OCI-LY7 (cell line): ENCODE results near the gene SPOP. TPM values are rescaled to one million over a fixed set of nuclear protein-coding genes. Genes with fewer than 3 reads are reported as not detected.

ENCODE experiments used
- BruUV-seq: library from RNA; stranded (reverse); fragments of 400-500 nt; replicated peaks from 2 replicates; lab custom pipeline; 2021; lab: Mats Ljungman, UMichigan
- CTCF ChIA-PET: fragments of 300-600 bp; sonication (Branson Sonifier 250); formaldehyde crosslinking; loops from one replicate; lab custom pipeline; 2022; ENCODE audit warnings: antibody characterized with exemption; ENCODE audit not compliant: unreplicated experiment; lab: Charles Lee
- POLR2A ChIA-PET: fragments of 300-600 bp; sonication (Branson Sonifier 250); formaldehyde crosslinking; loops from one replicate; lab custom pipeline; 2022; ENCODE audit warnings: antibody characterized with exemption; lab: Charles Lee
- DNase-seq: peaks from one replicate; pipeline ENCODE4 v3.0.0-alpha.2; 2015; ENCODE audit warnings: low spot score
- H2AFZ ChIP-seq: fragments of 200-600 bp; sonication (generic), shearing (Covaris generic); 2 replicates; pipeline ENCODE4 v1.6.1; 2014; ENCODE audit warnings: mild to moderate bottlenecking, antibody characterized with exemption, low read length, moderate library complexity
- H3K27ac ChIP-seq: fragments of 200-600 bp; sonication (generic); 2 replicates; pipeline ENCODE4 v1.5.1; 2014; ENCODE audit warnings: mixed run types, low read depth, mild to moderate bottlenecking, moderate library complexity, low read length, inconsistent platforms; ENCODE audit not compliant: poor library complexity, severe bottlenecking
- H3K36me3 ChIP-seq: fragments of 200-600 bp; sonication (generic); 2 replicates; pipeline ENCODE4 v1.6.1; 2014; ENCODE audit warnings: mild to moderate bottlenecking, antibody characterized with exemption, low read length, moderate library complexity, mixed read lengths; ENCODE audit not compliant: insufficient read depth
- H3K4me1 ChIP-seq: fragments of 200-600 bp; sonication (generic); 2 replicates; pipeline ENCODE4 v1.5.1; 2014; ENCODE audit warnings: mild to moderate bottlenecking, low read length; ENCODE audit not compliant: insufficient read depth, poor library complexity, severe bottlenecking
- H3K4me2 ChIP-seq: fragments of 200-600 bp; sonication (generic); 2 replicates; pipeline ENCODE4 v1.6.1; 2014; ENCODE audit warnings: mild to moderate bottlenecking, low read length
- H3K4me3 ChIP-seq: fragments of 200-600 bp; sonication (generic); 2 replicates; pipeline ENCODE4 v1.5.1; 2014; ENCODE audit warnings: mild to moderate bottlenecking, low read depth, low read length; ENCODE audit not compliant: poor library complexity, severe bottlenecking
- H3K79me2 ChIP-seq: fragments of 200-600 bp; sonication (generic); 2 replicates; pipeline ENCODE4 v1.6.1; 2016; ENCODE audit warnings: low read depth, mild to moderate bottlenecking, low read length, moderate library complexity, mixed read lengths; ENCODE audit not compliant: insufficient read depth
- H3K9me2 ChIP-seq: fragments of 200-600 bp; sonication (generic); 2 replicates; pipeline ENCODE4 v1.6.1; 2016; ENCODE audit warnings: mild to moderate bottlenecking, low read length, mixed read lengths; ENCODE audit not compliant: insufficient read depth
- H3K9me3 ChIP-seq: fragments of 200-600 bp; sonication (generic); 2 replicates; pipeline ENCODE4 v1.6.1; 2014; ENCODE audit warnings: mild to moderate bottlenecking, mixed run types, low read length, mixed read lengths
- H4K20me1 ChIP-seq: fragments of 200-600 bp; sonication (generic); 2 replicates; pipeline ENCODE4 v1.6.1; 2014; ENCODE audit warnings: mild to moderate bottlenecking, antibody characterized with exemption, low read length, moderate library complexity, mixed read lengths; ENCODE audit not compliant: insufficient read depth
- EZH2phosphoT487 ChIP-seq: fragments of 200-600 bp; sonication (generic); IDR thresholded peaks from 2 replicates; pipeline ENCODE4 v1.6.1; 2018; ENCODE audit warnings: low read depth, borderline replicate concordance, mild to moderate bottlenecking, mixed run types, antibody characterized with exemption, low read length, moderate library complexity, mixed read lengths
- intact Hi-C: fragments of 100-400 bp; cut with micrococcal nuclease; formaldehyde crosslinking; loops from one replicate; pipeline ENCODE4 v1.10.0; 2022; ENCODE audit not compliant: unreplicated experiment
- total RNA-seq, 2 experiments: library from RNA; depleted of rRNA in 1 of 2; stranded (reverse); fragments of >200 nt in 1 of 2; shearing (Covaris generic) in 1 of 2; gene quantifications; 2 replicates each; pipeline ENCODE4 v1.2.3, GENCODE V29; 2014 to 2022
- TF ChIP-seq, protein P1 (sequence below): fragments of 200-600 bp; sonication (generic); conservative IDR thresholded peaks from 2 replicates; pipeline ENCODE4 v1.5.1; 2014; ENCODE audit warnings: mild to moderate bottlenecking, antibody characterized with exemption, low read length, moderate library complexity, mixed read lengths

The SPOP gene
- total RNA-seq, 2 experiments from 2014 or later = 37.8 to 69.0 TPM

GRCh38 chr17:49708515-49709183 lies 30.8 kb upstream of the SPOP start:
- intact Hi-C loops = loop anchor here (1.0 to 10.0 kb wide), 6 partner anchors 38 to 294 kb away; partner anchors contain the start of genes DLX3, KAT7 and PHB1

DNA sequence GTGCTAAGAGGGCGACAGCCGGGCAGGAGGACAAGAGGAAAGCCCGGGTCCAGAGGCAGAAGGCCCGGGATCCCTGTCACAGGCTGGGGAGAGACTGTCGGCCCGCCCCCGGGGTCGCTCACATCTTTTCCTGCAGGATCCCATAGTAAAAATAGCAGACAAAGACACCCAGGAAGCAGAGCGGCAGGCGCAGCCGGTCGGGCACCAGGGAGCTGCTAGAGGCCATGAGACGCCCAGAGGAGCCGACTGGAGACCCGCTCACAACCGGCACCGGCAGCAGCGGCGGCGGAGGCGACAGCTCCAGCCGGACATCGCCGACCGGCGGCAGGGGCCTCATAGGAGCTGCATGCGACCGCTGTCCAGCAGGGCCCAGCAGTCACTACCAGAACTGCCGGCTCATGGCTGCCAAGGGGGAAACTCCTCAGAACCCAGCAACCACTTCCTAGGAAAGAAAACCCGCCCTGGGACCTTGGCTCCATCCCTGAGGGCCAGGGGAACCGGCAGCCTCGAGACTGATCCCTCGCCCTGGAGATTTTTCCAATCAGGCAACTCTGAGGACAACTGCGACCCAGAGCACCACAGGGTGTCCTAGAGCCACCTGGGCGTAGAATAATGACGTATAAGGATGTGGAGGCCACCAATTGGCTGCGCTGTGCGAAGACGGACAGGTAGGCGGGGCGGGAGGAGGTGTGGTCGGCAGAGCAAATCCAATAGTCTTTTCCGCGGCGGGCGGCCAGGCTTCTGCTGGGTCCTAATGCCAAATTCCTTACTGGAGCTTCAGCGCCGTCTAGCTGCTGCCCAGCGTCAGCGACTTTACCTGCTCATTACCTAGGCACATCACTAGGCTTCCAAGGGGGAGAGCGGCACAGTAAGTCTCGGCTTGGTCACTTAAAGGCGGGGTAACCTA lies 30.0 kb upstream of the SPOP start, which contains the start of gene SLC35B1:
Gene SLC35B1 (minus strand): TSS at position 357 of the 907 bp plus-strand sequence. CDS start 131 bp downstream, at position 226.
- H3K27ac ChIP-seq = peak within 1 kb of the TSS; percentile 53
- H3K9me3 ChIP-seq = no peaks in the 10 kb centered on the region
- CTCF ChIA-PET = interaction anchor here (1.0 to 1.4 kb wide), 2 partner anchors 12 to 39 kb away, joined by 3 read pairs; no protein-coding TSS in a partner anchor
- H3K4me3 ChIP-seq = peak within 1 kb of the TSS; percentile 96
- H2AFZ ChIP-seq = peak within 1 kb of the TSS; percentile 10; the same call in 1 of the 2 replicates
- no peaks in the 10 kb centered on the region for H3K9me2 ChIP-seq
- intact Hi-C loops = loop anchor here (1.0 to 10.0 kb wide), 6 partner anchors 38 to 293 kb away; partner anchors contain the start of genes DLX3, KAT7 and PHB1
- peak within 1 kb of the TSS; percentile 96 for H3K4me2 ChIP-seq
- peak; percentile 99 for DNase-seq
- POLR2A ChIA-PET = interaction anchor here (0.6 to 3.1 kb wide), 8 partner anchors 10 to 444 kb away, joined by 3 to 11 read pairs (median 3); no protein-coding TSS in a partner anchor
- no peaks in the 10 kb centered on the region for H4K20me1 ChIP-seq
- no TSS peak for BruUV-seq
- H3K79me2 ChIP-seq = peaks cover 15% of the 10 kb centered on the region; the same call in 1 of the 2 replicates
- peaks cover 60% of the 10 kb centered on the region for H3K36me3 ChIP-seq
- TF ChIP-seq, protein P1, sequence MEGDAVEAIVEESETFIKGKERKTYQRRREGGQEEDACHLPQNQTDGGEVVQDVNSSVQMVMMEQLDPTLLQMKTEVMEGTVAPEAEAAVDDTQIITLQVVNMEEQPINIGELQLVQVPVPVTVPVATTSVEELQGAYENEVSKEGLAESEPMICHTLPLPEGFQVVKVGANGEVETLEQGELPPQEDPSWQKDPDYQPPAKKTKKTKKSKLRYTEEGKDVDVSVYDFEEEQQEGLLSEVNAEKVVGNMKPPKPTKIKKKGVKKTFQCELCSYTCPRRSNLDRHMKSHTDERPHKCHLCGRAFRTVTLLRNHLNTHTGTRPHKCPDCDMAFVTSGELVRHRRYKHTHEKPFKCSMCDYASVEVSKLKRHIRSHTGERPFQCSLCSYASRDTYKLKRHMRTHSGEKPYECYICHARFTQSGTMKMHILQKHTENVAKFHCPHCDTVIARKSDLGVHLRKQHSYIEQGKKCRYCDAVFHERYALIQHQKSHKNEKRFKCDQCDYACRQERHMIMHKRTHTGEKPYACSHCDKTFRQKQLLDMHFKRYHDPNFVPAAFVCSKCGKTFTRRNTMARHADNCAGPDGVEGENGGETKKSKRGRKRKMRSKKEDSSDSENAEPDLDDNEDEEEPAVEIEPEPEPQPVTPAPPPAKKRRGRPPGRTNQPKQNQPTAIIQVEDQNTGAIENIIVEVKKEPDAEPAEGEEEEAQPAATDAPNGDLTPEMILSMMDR = peak; percentile 97
- TF ChIP-seq EZH2phosphoT487 = no peak
- peaks cover 19% of the 10 kb centered on the region for H3K4me1 ChIP-seq

More at GRCh38 chr17:49708515-49709183, 30.8 kb upstream of the SPOP start:
- ChIA-PET CTCF (interaction anchor here (1.0 to 1.4 kb wide), 2 partner anchors 13 to 39 kb away, joined by 3 read pairs; no protein-coding TSS in a partner anchor), POLR2A (interaction anchor here (0.8 to 3.1 kb wide), 7 partner anchors 12 to 79 kb away, joined by 3 to 11 read pairs (median 3); no protein-coding TSS in a partner anchor)
- Histone ChIP-seq H3K4me3 (peak overlapping the region; percentile 20), H3K36me3 (peaks cover 59% of the 10 kb centered on the region), H3K79me2 (peaks cover 15% of the 10 kb centered on the region; the same call in 1 of the 2 replicates), H2AFZ (no peak overlapping the region), H3K4me2 (peak overlapping the region; percentile 30; the same call in 1 of the 2 replicates), H3K4me1 (peaks cover 19% of the 10 kb centered on the region), H3K9me2 (no peaks in the 10 kb centered on the region), H3K9me3 (no peaks in the 10 kb centered on the region), H4K20me1 (no peaks in the 10 kb centered on the region), H3K27ac (no peak overlapping the region)
- DNase-seq = no peak
- no TSS peak for BruUV-seq
- no peak for TF ChIP-seq EZH2phosphoT487
- TF ChIP-seq, protein P1 = peak; percentile 59
